ENCODE results near the gene ARMH4. TPM values are rescaled to one million over a fixed set of nuclear protein-coding genes. Genes with fewer than 3 reads are reported as not detected.

The ARMH4 gene
- total RNA-seq, 4 donors from 2014 or later = 2.8 to 4.7 (median 3.7) TPM

- Histone ChIP-seq H3K9me3 (no peaks in the 10 kb centered on the region), H3K4me3 (no peak overlapping the region), H3K36me3 (no peaks in the 10 kb centered on the region), H3K27me3 (no peaks in the 10 kb centered on the region), H3K27ac (no peak overlapping the region), H3K4me1 (no peaks in the 10 kb centered on the region)
- TF ChIP-seq CTCF (IDR thresholded peaks at IDR 0.05) = peak; percentile 42 to 64
- no peak for TF ChIP-seq POLR2A (IDR thresholded peaks at IDR 0.05)
- DNase-seq (ENCODE audit: low spot score in 2 of 2) = no peak
- WGBS = 21% methylated on average over 4 of the region's 4 CpGs
Measured at GRCh38 chr14:58107947-58108552, 44.0 kb downstream of the ARMH4 start.

- Histone ChIP-seq H3K36me3 (no peaks in the 10 kb centered on the region), H3K4me3 (no peak overlapping the region), H3K27ac (no peak overlapping the region), H3K4me1 (no peaks in the 10 kb centered on the region), H3K9me3 (no peaks in the 10 kb centered on the region), H3K27me3 (no peaks in the 10 kb centered on the region)
- DNase-seq (ENCODE audit: low spot score in 2 of 2) = no peak
- TF ChIP-seq CTCF (IDR thresholded peaks at IDR 0.05) = no peak
- TF ChIP-seq POLR2A (IDR thresholded peaks at IDR 0.05) = no peak
- no peak for TF ChIP-seq EP300 (IDR thresholded peaks at IDR 0.05)
- TF ChIP-seq POLR2AphosphoS5 (IDR thresholded peaks at IDR 0.05) = no peak
- 52% methylated on average over 1 of the region's 1 CpG for WGBS
Measured at GRCh38 chr14:58107041-58107440, 45.0 kb downstream of the ARMH4 start.

GRCh38 chr14:58106446-58106845, 45.6 kb downstream of the ARMH4 start:
- Histone ChIP-seq H3K9me3 (no peaks in the 10 kb centered on the region), H3K36me3 (no peaks in the 10 kb centered on the region), H3K27me3 (no peaks in the 10 kb centered on the region), H3K4me3 (no peak overlapping the region), H3K27ac (no peak overlapping the region), H3K4me1 (no peaks in the 10 kb centered on the region)
- no peak for DNase-seq (ENCODE audit: low spot score in 2 of 2)
- WGBS = 47% methylated on average over 4 of the region's 4 CpGs
- TF ChIP-seq POLR2A (IDR thresholded peaks at IDR 0.05) (no peak), POLR2AphosphoS5 (IDR thresholded peaks at IDR 0.05) (no peak), EP300 (IDR thresholded peaks at IDR 0.05) (no peak), CTCF (IDR thresholded peaks at IDR 0.05) (no peak)

- no peak for DNase-seq (ENCODE audit: low spot score in 2 of 2)
- H3K27me3 ChIP-seq = no peaks in the 10 kb centered on the region
- WGBS = 33% methylated on average over 2 of the region's 2 CpGs
- no peaks in the 10 kb centered on the region for H3K9me3 ChIP-seq
- H3K4me3 ChIP-seq = no peak overlapping the region
- H3K27ac ChIP-seq = no peak overlapping the region
- H3K4me1 ChIP-seq = no peaks in the 10 kb centered on the region
- TF ChIP-seq EP300 (IDR thresholded peaks at IDR 0.05) = no peak
- TF ChIP-seq POLR2AphosphoS5 (IDR thresholded peaks at IDR 0.05) = no peak
- no peak for TF ChIP-seq CTCF (IDR thresholded peaks at IDR 0.05)
- no peak for TF ChIP-seq POLR2A (IDR thresholded peaks at IDR 0.05)
- no peaks in the 10 kb centered on the region for H3K36me3 ChIP-seq
Measured at GRCh38 chr14:58104808-58105207, 47.2 kb downstream of the ARMH4 start.

- TF ChIP-seq POLR2A (IDR thresholded peaks at IDR 0.05) = no peak
- no peak for TF ChIP-seq CTCF (IDR thresholded peaks at IDR 0.05)
- no peak for TF ChIP-seq POLR2AphosphoS5 (IDR thresholded peaks at IDR 0.05)
- TF ChIP-seq EP300 (IDR thresholded peaks at IDR 0.05) = no peak
- no peak for DNase-seq (ENCODE audit: low spot score in 2 of 2)
- Histone ChIP-seq H3K4me1 (no peaks in the 10 kb centered on the region), H3K27me3 (no peaks in the 10 kb centered on the region), H3K27ac (no peak overlapping the region), H3K9me3 (no peaks in the 10 kb centered on the region), H3K4me3 (no peak overlapping the region), H3K36me3 (no peaks in the 10 kb centered on the region)
- WGBS = 92% methylated on average over 4 of the region's 4 CpGs
Measured at GRCh38 chr14:58100735-58101368, 51.2 kb downstream of the ARMH4 start.

Data from suprapubic skin (tissue), 4 donors.